NOMO-1 treated with DMSO at 0.1 percent for 48 hours (cell line): Measurements from ENCODE around the gene BRDT.

Experiments used
- DNase-seq: peaks from one replicate; lab custom pipeline; 2025; ENCODE audit not compliant: unreplicated experiment; lab: John Stamatoyannopoulos, UW

The BRDT gene

DNA sequence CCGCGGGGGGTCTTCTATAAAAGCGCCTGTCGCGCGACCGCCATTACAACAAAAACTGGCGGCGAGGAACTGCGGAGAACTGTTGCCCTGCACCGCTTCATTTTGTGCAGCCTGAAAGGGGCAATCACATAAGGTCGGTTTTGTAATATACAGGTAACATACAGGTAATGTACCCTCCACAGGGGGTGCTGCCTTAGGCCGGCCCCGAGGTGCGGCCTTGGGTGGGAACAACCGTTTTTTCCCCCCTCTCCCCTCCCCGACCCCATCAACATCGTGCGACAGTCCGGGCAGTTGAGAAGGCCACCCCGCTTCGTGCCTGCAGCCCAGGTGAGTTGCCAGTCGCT is at the start of gene BRDT:
Gene BRDT (plus strand): TSS at position 46 of the 344 bp plus-strand sequence. CDS start 13,354 bp downstream, outside the sequence.
- DNase-seq = no peak

DNA sequence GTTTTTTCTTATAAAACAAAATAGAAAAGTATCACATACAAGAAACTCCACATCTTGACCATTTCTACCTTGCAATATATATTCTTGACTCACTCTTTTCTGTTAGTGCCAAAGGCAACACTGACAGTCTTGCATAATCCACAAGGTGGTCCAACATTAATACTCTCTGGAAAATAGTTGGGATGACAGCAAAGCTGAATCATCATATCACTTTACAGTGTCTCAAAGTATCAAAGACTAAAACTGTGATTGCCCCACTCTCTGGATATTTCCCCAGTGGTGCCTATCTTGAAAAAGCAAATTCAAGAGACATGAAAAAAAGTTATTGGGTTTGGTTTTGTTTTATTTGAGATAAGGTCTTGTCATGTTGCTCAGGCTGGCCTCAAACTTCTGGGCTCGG is 48.6 kb upstream of the BRDT start:
- no peak for DNase-seq

- no peak for DNase-seq
Observed at GRCh38 chr1:91901231-91901630, 48.0 kb upstream of the BRDT start.

DNA sequence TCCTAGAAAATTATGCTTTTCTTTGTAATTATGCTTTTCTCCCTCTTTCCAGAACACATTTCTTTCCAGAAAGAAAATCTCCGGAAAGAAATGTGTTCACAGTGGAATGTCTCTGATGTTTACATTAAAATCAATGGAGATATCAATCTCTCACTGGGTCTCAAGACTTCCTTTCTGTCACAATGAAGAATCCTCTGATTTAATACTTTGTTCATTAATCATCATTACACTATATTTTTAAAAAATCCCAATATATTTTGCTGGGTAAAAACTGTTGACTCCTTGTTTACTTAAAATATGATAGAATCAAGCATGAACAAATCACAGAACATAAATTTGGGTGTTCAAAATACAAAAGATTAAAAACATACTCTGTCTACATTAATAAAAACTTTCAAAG is 36.9 kb upstream of the BRDT start:
- no peak for DNase-seq

- no peak for DNase-seq
Observed at GRCh38 chr1:91913018-91913417, 36.2 kb upstream of the BRDT start.

DNA sequence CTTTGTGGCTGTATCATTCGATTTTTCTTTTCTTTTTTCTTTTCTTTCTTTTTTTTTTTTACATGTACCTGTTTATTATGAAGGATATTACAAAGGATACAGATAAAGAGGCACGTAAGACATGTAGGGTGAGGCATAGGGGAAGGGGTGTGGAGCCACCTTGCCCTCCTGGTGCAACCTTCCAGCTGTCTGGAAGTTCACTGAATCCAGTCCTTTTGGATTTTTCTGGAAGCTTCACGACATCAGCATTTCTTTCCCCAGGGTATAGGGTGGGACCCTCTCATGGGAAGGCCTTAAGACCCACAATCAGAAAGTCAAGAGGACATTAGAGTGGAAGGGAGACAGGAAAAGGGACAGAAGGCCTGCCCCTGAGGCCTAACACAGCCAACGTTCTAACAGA is 33.2 kb upstream of the BRDT start:
- no peak for DNase-seq

- no peak for DNase-seq
Observed at GRCh38 chr1:91916811-91917460, 32.3 kb upstream of the BRDT start.

- no peak for DNase-seq
Observed at GRCh38 chr1:91919962-91920361, 29.2 kb upstream of the BRDT start.

DNA sequence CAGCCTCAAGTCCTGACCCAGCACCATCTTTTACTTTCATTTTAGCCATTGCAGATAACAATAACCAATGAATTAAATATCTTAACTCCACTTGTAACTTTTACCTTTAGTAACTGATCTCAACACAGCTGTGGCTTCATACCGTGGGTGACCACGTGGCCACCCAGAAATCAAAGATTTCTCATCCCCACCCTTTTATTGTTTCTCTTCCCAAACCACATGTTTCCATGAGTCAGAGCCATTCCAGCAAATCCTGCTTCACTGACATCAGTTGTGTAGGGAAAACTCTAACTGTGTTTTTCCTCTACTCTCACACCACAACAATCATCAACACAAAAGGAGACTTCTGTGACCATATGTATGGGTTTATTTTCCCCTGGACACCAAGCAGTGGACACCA is 25.1 kb upstream of the BRDT start:
- DNase-seq = no peak

DNA sequence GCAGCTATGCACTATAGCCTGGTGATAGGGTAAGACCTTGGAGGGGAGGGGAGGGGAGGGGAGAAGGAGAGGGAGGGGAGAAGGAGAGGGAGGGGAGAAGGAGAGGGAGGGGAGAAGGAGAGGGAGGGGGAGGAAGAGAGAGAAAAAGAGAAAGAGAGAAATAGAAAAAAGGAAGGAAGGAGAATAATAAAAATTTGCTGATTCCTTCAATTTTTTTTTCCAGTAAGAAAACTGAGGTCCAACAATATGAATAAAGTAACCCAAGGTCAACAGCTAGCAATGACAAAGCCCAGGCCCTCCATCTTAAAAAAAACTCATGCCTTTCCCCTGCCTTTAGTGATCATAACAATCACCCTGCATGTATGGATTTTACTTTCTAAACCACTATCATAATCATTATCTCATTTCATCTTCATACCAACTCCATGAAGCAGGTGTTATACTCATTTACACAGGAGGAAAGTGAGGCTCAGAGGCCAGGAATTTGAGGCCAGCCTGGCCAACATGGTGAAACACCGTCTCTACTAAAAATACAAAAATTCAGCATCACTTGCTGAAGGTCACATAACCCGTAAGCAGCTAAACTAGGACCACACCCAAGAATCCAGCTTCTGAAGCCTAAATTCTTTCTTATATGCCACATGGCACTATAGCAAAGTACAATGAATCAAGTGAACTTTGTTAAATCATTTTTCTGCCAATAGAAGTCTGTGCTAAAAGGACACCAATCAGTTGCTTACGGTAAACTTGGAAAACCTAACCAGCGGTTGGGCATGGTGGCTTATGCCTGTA is 23.4 kb upstream of the BRDT start:
- no peak for DNase-seq

- DNase-seq = no peak
Observed at GRCh38 chr1:91928026-91928425, 21.2 kb upstream of the BRDT start.

GRCh38 chr1:91929250-91929649 is 20.0 kb upstream of the BRDT start:
- no peak for DNase-seq

DNA sequence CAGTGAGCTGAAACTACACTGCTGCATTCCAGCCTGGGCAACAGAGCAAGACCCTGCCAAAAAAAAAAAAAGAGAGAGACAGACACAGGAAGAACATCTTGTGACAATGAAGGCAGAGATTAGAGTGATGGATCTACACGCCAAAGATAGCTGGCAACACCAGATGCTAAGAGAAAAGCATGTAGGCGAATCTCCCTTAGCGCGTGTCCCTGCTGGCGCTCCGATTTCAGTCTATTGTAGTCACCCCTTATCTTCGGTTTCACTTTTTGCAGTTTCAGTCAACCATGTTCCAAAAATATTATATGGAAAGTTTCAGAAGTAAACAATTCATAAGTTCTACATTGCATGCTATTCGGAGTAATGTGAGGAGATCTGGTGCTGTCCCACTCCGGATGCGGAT is 11.6 kb upstream of the BRDT start:
- DNase-seq = no peak

DNA sequence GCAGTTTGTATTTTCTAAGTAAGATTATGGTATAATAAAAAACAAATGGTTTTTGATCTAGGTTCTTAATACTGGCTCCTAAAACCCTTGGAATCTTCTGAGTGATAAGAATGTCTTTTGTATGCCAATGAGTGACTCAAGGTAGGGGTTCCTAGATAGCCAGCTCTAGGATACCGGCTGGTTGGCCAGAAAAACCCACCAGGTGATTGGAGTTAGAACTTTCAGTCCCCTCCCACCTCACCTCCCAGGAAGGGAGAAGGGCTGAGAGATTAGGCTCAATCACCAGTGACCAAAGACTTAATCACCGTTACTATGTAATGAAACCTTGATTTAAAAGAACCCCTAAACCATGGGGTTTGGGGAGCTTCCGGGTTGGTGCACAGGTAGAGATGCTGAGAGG is 8.7 kb upstream of the BRDT start:
- DNase-seq = no peak

DNA sequence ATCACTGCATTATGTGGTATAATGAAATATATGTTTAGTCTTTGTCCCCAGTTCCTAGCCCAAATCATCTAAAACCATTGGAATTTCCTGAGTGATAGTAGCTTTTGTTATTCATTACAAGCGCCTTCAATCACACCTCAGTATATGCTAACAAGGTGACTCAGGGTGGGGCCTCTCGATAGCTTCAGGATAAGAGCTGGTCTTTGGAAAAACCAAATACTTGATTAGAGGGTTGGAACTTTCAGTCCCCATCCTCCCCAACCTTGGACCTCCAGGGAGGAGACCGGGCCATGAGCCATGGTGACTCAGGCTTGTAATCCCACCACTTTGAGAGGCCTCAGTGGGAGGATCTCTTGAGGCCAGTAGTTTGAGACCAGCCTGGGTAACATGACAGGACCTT is 5.1 kb upstream of the BRDT start:
- DNase-seq = no peak

DNA sequence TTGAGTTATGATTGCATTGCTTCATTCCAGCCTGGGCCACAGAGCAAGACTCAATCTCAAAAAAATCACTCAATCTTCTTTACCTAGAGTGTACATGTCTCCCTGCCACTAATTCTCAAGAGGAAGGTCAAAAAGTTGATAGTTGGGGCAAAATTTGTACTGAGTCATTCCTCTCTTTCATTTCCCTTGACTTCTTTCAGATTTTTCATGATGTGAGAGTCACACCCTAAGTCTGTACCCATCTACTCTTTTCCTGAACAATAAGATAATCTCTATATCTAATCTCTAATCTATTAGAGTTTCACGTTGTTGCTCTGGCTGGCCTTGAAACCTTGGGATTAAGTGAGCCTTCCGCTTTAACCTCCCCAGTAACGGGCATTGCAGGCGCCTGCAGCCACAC is 1.1 kb upstream of the BRDT start:
- no peak for DNase-seq

DNA sequence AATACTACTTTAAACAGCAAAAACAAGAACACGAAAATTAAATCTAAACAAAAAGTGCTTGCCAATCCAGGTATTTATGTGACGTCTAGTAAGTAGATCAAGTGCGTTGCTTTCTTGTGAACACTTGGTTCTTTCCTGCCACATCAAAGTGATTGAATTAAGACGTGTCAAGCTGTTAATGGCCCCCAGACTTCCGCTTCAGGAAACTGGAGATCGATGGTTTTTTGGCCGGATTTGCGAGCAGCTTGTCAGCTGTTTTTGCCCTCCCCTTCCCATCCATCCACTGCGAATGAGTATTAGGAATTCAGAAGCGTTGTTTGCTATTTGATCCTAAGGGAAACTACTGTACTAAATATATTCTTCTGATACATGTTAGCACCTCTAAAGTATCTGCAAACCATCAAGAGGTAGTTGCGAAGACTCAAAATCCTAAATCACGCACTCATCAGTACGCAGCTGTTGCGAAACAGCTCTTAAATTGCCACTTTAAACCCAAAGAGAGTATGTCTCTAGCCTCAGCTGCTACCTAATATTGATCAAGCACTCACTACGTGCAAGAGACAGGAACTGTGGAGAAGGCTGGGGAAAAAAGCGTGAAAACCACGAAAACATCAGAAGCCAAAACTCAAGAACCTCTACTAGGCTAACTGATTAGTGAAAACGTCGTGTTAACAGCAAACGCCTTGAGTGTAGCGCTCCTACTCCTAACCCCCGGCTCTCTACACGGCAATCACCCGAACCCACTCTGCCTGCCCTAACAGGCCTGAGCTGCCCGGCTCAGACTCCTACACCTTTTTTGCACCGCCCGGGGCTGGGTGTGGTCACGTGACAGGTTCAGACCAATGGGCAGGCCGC is 473 bp upstream of the BRDT start:
- no peak for DNase-seq

GRCh38 chr1:91952187-91952586 is 3.0 kb downstream of the BRDT start:
- DNase-seq = no peak

GRCh38 chr1:91958926-91959325 is 9.7 kb downstream of the BRDT start:
- DNase-seq = no peak

DNA sequence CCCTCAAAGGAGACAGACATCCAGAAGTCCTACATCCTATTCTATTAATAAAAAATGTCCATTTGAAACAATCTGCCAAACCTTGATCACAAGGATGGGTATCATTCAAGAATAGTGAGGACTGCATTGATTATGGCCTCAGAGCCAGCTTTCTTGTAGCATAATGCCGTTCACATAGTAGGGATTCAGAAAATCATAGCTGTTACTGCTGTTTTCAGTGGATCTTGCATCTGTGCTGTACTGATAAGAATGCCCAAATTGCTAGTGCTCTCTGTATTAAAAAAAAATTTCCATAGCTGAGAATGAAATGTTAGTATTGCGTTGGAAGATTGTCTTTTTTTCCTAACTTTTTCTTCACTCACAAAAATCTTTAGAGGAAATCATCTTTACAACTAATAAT is 19.1 kb downstream of the BRDT start:
- DNase-seq = no peak

DNA sequence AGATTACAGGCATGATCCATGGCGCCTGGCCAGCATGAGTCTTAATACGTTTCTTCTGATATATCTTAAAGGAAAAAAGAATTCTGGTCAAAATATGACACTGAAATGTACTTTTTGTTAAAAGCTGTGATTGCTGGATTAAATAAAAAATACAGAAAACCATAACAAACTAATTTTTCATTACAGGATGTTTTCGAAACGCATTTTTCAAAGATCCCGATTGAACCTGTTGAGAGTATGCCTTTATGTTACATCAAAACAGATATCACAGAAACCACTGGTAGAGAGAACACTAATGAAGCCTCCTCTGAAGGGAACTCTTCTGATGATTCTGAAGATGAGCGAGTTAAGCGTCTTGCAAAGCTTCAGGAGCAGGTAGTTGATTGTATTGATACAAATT is 30.2 kb downstream of the BRDT start:
- DNase-seq = no peak

DNA sequence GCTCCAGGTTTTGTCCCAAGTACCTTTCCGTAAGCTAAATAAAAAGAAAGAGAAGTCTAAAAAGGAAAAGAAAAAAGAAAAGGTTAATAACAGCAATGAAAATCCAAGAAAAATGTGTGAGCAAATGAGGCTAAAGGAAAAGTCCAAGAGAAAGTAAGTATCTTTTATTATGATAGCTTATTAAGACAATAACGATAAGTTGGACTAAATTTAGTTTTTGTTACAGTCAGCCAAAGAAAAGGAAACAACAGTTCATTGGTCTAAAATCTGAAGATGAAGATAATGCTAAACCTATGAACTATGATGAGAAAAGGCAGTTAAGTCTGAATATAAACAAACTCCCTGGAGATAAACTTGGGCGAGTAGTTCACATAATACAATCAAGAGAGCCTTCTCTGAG is 31.5 kb downstream of the BRDT start:
- DNase-seq = no peak
